GM12891 (cell line): ENCODE results near the gene EYS.

Source experiments
- POLR2A ChIP-seq: IDR thresholded peaks from 2 replicates; pipeline ENCODE4 v1.6.1; 2011; ENCODE audit warnings: low read depth, low read length, control low read depth
- POLR2AphosphoS5 ChIP-seq: IDR thresholded peaks from 2 replicates; pipeline ENCODE4 v1.6.1; 2011; ENCODE audit warnings: low read depth, low read length, control low read depth
- SPI1 ChIP-seq: IDR thresholded peaks from 2 replicates; pipeline ENCODE4 v1.6.1; 2011; ENCODE audit warnings: low read depth, low read length, control low read depth
- TAF1 ChIP-seq: IDR thresholded peaks from 2 replicates; pipeline ENCODE4 v1.6.1; 2011; ENCODE audit warnings: low read depth, low read length, control low read depth

DNA sequence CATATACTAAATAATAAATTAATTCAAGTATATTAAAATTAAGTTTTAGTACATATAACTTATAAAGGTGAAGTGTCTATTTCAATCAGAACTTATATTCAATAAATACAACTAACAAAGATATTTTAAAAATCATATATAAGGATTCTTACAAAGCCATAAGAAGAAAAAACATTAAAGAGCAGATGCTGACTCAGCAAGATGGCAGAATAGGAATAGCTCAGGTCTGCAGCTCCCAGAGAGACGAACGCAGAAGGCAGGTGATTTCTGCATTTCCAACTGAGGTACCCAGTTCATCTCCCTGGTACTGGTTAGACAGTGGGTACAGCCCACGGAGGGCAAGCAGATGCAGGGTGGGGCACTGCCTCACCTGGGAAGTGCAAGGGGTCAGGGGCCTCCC, 811.1 kb downstream of the EYS start:
- TF ChIP-seq POLR2AphosphoS5: no peak
- no peak for TF ChIP-seq TAF1
- no peak for TF ChIP-seq POLR2A
- no peak for TF ChIP-seq SPI1
